C4-2B (cell line): Measurements from ENCODE around the gene NHERF2.

Source experiments
- H3K27ac ChIP-seq: fragments of 450-650 bp; 2 replicates; pipeline ENCODE4 v1.5.1; 2017
- ZFX ChIP-seq: fragments of 450-650 bp; IDR thresholded peaks from 2 replicates; pipeline ENCODE4 v1.6.1; 2017
- TF ChIP-seq, protein P1 (sequence below): fragments of 450-650 bp; conservative IDR thresholded peaks from 2 replicates; pipeline ENCODE4 v1.5.1; 2017; ENCODE audit warnings: mild to moderate bottlenecking

The NHERF2 gene

DNA sequence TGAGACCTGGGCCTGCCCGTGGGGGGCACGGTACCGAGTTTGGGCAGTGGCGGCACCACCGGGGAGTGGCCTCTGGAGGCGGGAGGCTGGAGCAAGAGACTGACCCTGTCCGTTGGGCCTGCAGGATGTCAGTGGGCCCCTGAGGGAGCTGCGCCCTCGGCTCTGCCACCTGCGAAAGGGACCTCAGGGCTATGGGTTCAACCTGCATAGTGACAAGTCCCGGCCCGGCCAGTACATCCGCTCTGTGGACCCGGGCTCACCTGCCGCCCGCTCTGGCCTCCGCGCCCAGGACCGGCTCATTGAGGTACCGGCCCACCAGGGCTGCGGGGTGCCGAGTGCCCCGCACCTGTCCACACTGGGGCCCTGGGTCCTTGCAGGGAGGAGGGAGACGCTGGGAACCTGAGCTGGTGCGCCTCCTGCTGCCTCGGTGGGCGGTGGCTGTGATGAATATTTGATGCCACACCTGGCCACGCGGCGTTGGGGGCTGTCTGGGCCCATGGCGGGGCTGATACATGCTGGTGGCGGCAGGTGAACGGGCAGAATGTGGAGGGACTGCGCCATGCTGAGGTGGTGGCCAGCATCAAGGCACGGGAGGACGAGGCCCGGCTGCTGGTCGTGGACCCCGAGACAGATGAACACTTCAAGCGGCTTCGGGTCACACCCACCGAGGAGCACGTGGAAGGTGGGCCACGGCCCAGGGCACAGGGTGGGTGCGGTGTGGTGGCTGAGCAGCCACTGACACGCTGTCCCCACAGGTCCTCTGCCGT, 9.7 kb downstream of the NHERF2 start:
- H3K27ac ChIP-seq: no peak overlapping the region
- TF ChIP-seq ZFX: no peak
- TF ChIP-seq, protein P1, sequence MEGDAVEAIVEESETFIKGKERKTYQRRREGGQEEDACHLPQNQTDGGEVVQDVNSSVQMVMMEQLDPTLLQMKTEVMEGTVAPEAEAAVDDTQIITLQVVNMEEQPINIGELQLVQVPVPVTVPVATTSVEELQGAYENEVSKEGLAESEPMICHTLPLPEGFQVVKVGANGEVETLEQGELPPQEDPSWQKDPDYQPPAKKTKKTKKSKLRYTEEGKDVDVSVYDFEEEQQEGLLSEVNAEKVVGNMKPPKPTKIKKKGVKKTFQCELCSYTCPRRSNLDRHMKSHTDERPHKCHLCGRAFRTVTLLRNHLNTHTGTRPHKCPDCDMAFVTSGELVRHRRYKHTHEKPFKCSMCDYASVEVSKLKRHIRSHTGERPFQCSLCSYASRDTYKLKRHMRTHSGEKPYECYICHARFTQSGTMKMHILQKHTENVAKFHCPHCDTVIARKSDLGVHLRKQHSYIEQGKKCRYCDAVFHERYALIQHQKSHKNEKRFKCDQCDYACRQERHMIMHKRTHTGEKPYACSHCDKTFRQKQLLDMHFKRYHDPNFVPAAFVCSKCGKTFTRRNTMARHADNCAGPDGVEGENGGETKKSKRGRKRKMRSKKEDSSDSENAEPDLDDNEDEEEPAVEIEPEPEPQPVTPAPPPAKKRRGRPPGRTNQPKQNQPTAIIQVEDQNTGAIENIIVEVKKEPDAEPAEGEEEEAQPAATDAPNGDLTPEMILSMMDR: no peak

DNA sequence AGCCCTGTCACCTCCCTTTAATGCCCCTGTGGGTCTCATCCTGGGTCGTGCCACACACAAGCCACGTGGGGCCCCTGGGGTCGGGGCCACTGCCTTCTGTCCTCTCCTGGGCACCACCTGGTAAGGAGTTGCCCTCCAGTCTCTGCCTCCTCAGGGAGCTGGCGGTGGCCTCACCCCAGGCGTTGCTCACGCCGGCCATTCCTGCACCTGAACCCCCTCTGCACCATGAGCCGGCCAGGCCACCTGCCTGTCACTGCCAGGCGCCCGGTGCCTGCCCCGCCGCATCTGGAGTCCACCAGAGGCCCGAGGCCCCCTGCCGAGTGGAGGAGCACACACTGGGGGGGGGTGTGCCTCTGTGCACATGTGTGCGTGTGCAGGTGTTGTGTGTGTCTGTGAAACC, 10.4 kb downstream of the NHERF2 start:
- TF ChIP-seq, protein P1: no peak
- no peak for TF ChIP-seq ZFX
- no peak overlapping the region for H3K27ac ChIP-seq

DNA sequence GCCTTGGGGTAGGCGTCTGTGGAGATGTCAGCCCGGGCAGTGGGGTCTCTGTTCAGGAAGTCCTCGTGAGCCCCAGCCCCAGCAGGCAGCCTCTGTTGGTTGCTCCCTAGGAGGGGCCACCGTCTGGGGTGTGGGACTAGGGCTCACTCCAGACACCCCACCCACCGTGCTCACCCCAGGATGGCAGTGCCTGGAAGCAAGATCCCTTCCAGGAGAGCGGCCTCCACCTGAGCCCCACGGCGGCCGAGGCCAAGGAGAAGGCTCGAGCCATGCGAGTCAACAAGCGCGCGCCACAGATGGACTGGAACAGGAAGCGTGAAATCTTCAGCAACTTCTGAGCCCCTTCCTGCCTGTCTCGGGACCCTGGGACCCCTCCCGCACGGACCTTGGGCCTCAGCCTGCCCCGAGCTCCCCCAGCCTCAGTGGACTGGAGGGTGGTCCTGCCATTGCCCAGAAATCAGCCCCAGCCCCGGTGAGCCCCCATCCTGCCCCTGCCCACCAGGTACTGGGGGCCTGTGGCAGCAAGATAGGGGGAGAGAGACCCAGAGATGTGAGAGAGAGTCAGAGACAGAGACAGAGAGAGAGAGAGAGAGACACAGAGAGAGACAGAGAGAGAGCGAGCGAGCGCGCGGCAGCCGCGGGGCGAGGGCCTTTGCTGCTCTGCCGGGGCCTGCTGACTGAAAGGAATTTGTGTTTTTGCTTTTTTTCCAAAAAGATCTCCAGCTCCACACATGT, 11.1 kb downstream of the NHERF2 start:
- no peak for TF ChIP-seq ZFX
- TF ChIP-seq, protein P1: no peak
- H3K27ac ChIP-seq: no peak overlapping the region

DNA sequence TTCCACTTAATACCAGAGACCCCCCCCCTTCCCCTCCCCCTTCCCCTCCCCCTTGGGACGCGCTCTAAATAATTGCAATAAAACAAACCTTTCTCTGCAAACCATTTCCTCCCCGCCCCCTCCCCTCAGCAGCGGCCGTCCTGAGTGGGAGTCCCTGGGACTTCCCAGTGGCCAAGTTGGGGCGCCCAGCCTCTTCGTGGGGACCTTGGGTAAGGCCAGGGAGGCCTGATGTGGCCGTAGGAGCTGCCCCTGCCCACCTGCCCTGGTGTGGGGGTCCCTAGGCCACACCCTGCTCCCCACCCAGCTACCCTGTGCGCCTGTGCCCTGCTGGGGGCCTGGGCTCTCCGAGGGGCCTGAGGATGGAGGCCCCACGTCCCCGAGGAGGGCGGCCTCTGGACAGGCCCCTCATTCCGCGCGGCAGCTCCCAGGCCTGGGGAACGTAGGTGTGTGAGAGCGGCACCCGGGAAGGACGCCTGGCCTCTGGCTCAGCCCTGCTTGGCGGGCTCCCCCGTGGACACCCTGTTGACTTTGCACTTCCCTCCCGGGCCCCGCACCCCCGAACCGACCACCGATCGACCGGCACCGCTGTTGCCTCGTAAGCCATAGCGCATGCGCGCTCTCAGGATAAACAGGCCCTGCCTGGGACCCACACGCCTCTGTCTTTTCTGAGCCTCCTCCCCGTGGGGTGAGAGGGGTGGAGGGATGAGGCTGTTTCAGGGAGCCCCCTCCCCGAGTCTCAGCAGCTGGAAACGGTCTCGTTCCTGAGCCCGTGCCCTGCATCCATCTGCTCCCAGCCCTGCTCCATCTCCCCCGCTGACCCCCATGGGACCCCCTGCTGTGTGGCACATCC, 11.9 kb downstream of the NHERF2 start:
- no peak for TF ChIP-seq ZFX
- TF ChIP-seq, protein P1: no peak
- H3K27ac ChIP-seq: peak overlapping the region; percentile 64

DNA sequence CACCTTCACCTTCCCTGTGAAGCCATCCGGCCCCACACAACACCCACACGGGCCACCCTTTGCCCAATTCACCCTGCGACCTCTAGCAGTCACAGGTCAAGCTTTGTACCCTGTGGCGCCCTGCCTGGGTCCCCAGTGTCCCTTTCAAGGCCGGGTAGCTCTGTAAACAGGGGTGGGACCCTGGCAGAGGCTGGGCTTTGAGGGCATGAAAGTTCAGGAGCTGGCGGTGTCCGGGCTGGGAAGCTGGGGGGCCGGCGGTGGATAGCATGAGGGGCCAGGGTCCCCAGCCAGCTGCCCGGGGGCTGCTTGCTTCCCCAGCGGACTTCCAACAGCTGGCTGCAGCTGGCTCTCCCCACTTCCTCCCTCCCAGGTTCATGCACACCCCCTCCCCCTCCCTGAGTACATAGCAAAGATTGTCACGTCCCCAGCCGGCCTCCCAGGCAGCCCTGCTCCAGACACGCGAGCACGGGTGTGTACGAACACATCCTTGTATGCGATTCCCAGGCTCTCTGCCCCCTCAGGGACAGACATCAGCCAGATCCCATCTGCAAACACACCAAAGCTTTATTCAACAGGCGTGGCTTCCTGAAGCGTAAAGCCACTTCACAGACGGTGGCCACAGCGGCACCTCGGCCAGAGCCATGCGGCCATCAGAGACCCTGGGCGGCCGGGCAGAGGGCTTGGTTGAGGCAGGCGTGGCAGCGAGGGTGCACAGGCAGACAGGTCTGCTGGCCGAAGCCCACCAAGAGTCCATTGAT, 12.8 kb downstream of the NHERF2 start:
- H3K27ac ChIP-seq: peak overlapping the region; percentile 64

DNA sequence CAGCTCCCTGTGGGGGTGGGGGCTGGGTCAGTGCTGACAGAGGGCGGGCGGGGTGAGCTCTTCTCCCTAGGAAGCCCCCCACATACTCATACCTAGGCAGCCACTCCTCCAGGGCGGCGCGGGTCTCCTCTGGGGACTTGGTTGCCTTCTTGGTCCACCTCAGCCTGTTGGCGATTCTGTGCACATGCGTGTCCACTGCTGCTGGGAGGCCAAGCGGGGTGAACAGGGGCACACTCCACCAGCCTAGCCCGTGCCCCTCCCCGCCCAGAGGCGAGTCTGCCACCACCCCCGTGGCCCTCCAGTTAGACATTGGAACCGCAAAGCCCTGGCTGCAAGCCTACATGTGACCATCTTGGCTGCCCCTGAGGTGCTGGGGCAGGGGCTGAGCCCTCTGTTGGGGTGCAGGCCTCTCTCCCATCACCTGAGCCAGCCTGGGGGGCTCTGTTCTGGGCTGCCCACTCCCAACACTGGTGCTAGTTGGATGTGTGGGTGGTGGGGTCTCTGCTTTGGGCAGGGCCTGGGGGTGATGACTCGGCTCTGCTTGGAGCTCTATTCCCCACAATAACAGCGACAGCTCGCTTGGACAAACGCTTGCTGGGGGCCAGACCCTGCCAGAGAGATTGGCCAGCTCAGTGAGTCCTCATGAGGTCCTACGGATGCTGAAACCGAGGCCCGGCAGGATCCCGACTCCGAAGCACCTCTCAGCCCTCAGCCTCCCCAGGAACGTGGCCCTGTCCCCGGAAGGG, 13.5 kb downstream of the NHERF2 start:
- TF ChIP-seq, protein P1: no peak
- no peak for TF ChIP-seq ZFX
- H3K27ac ChIP-seq: peak overlapping the region; percentile 64

More for the DNA sequence above, 12.8 kb downstream of the NHERF2 start:
- TF ChIP-seq, protein P1: no peak
- no peak for TF ChIP-seq ZFX
